ENCODE results near the gene ACOXL.

ACOXL gene

GRCh38 chr2:110878150-110878549 lies 145.8 kb downstream of the ACOXL start:
- no peak for DNase-seq

GRCh38 chr2:110881908-110882307 lies 149.5 kb downstream of the ACOXL start:
- DNase-seq, result no peak

- peak; percentile 8 for DNase-seq
Measured at GRCh38 chr2:110883406-110883805, 151.0 kb downstream of the ACOXL start.

GRCh38 chr2:110885256-110885655 lies 152.9 kb downstream of the ACOXL start:
- DNase-seq, result no peak

GRCh38 chr2:110886826-110887573 lies 154.6 kb downstream of the ACOXL start:
- no peak for DNase-seq

- no peak for DNase-seq
Measured at GRCh38 chr2:110888411-110888810, 156.0 kb downstream of the ACOXL start.

- no peak for DNase-seq
Measured at GRCh38 chr2:110891626-110892025, 159.3 kb downstream of the ACOXL start.

GRCh38 chr2:110896226-110896625 lies 163.9 kb downstream of the ACOXL start:
- DNase-seq, result no peak

- DNase-seq, result no peak
Measured at GRCh38 chr2:110897966-110898365, 165.6 kb downstream of the ACOXL start.

GRCh38 chr2:110900191-110900590 lies 167.8 kb downstream of the ACOXL start:
- no peak for DNase-seq

- DNase-seq, result no peak
Measured at GRCh38 chr2:110903548-110903947, 171.2 kb downstream of the ACOXL start.

- no peak for DNase-seq
Measured at GRCh38 chr2:110904116-110904778, 171.9 kb downstream of the ACOXL start.

GRCh38 chr2:110904779-110905148 lies 172.4 kb downstream of the ACOXL start:
- no peak for DNase-seq

GRCh38 chr2:110905217-110905616 lies 172.8 kb downstream of the ACOXL start:
- no peak for DNase-seq

GRCh38 chr2:110906613-110907298 lies 174.4 kb downstream of the ACOXL start:
- no peak for DNase-seq

GRCh38 chr2:110909501-110909900 lies 177.1 kb downstream of the ACOXL start:
- DNase-seq, result no peak

GRCh38 chr2:110910423-110910822 lies 178.1 kb downstream of the ACOXL start:
- DNase-seq, result no peak

GRCh38 chr2:110919738-110920137 lies 187.4 kb downstream of the ACOXL start:
- DNase-seq, result no peak

- no peak for DNase-seq
Measured at GRCh38 chr2:110925479-110925878, 193.1 kb downstream of the ACOXL start.

- no peak for DNase-seq
Measured at GRCh38 chr2:110927526-110927925, 195.2 kb downstream of the ACOXL start.

GRCh38 chr2:110929528-110929927 lies 197.2 kb downstream of the ACOXL start:
- no peak for DNase-seq

- DNase-seq, result peak; percentile 62
Measured at GRCh38 chr2:110931648-110932047, 199.3 kb downstream of the ACOXL start.

- no peak for DNase-seq
Measured at GRCh38 chr2:110933420-110933819, 201.0 kb downstream of the ACOXL start.

- no peak for DNase-seq
Measured at GRCh38 chr2:110934948-110935347, 202.6 kb downstream of the ACOXL start.
